IMR-90 (cell line): ENCODE measurements around the gene FLVCR2. TPM values are rescaled to one million over a fixed set of nuclear protein-coding genes. Genes with fewer than 3 reads are reported as not detected.

Experiments
- ATAC-seq: fragments of 200-7000 bp; cut with Tn5 transposase; 2 replicates; pipeline ENCODE4 v1.9.1; 2020; ENCODE audit warnings: low read depth, mild to moderate bottlenecking, moderate library complexity
- BruUV-seq: library from RNA; stranded (reverse); fragments of 400-500 nt; replicated peaks from 2 replicates; lab custom pipeline; 2021; lab: Mats Ljungman, UMichigan
- CTCF ChIA-PET: fragments of 300-600 bp; formaldehyde crosslinking; extraction: SDS; loops from one replicate; lab custom pipeline; 2021; ENCODE audit warnings: antibody characterized with exemption; lab: Yijun Ruan, JAX
- POLR2A ChIA-PET: fragments of 300-600 bp; sonication (Branson Sonifier 250); formaldehyde crosslinking; loops from one replicate; lab custom pipeline; 2022; ENCODE audit warnings: antibody characterized with exemption; ENCODE audit not compliant: unreplicated experiment; lab: Charles Lee
- DNase-seq: peaks from one replicate; pipeline ENCODE4 v3.0.0; 2013
- H2AFZ ChIP-seq: replicated peaks from 2 replicates; pipeline ENCODE3; 2013; ENCODE audit warnings: low read length, mild to moderate bottlenecking; ENCODE audit not compliant: poor library complexity
- H2AK5ac ChIP-seq: 2 replicates; pipeline ENCODE4 v1.6.1; 2013; ENCODE audit warnings: low read depth, low read length, inconsistent platforms
- H2AK9ac ChIP-seq: replicated peaks from 2 replicates; pipeline ENCODE3; 2013; ENCODE audit warnings: mild to moderate bottlenecking, low read depth, low read length, moderate library complexity; ENCODE audit not compliant: poor library complexity
- H2BK120ac ChIP-seq: 2 replicates; pipeline ENCODE4 v1.6.1; 2013; ENCODE audit warnings: low read depth, low read length, inconsistent platforms
- H2BK15ac ChIP-seq: 3 replicates; pipeline ENCODE4 v1.6.1; 2013; ENCODE audit warnings: low read depth, low read length, inconsistent platforms
- H2BK20ac ChIP-seq: 2 replicates; pipeline ENCODE4 v1.6.1; 2013; ENCODE audit warnings: low read depth, mild to moderate bottlenecking, inconsistent platforms, low read length, moderate library complexity
- H2BK5ac ChIP-seq: 2 replicates; pipeline ENCODE4 v1.6.1; 2013; ENCODE audit warnings: mild to moderate bottlenecking, low read depth, low read length, inconsistent platforms; ENCODE audit not compliant: poor library complexity, severe bottlenecking
- H3K14ac ChIP-seq: replicated peaks from 2 replicates; pipeline ENCODE4 v1.6.1; 2013; ENCODE audit warnings: low read depth, low read length, inconsistent platforms
- H3K18ac ChIP-seq: 2 replicates; pipeline ENCODE4 v1.6.1; 2013; ENCODE audit warnings: low read depth, low read length, control low read depth
- H3K23ac ChIP-seq: 2 replicates; pipeline ENCODE4 v1.6.1; 2013; ENCODE audit warnings: low read depth, low read length, inconsistent platforms
- H3K27ac ChIP-seq: 2 replicates; pipeline ENCODE4 v1.5.1; 2013; ENCODE audit warnings: mild to moderate bottlenecking, control low read depth, low read length; ENCODE audit not compliant: insufficient read depth
- H3K27me3 ChIP-seq: 2 replicates; pipeline ENCODE4 v1.6.1; 2013; ENCODE audit warnings: low read length; ENCODE audit not compliant: control insufficient read depth, insufficient read depth
- H3K36me3 ChIP-seq: 2 replicates; pipeline ENCODE4 v1.6.1; 2013; ENCODE audit warnings: low read length, mixed read lengths; ENCODE audit not compliant: control insufficient read depth, insufficient read depth
- H3K4ac ChIP-seq: 2 replicates; pipeline ENCODE4 v1.6.1; 2013; ENCODE audit warnings: low read depth, low read length, inconsistent platforms
- H3K4me1 ChIP-seq: 2 replicates; pipeline ENCODE4 v1.6.1; 2013; ENCODE audit warnings: low read length, mixed read lengths; ENCODE audit not compliant: control insufficient read depth, insufficient read depth
- H3K4me2 ChIP-seq: 2 replicates; pipeline ENCODE4 v1.6.1; 2013; ENCODE audit warnings: low read depth, mild to moderate bottlenecking, control low read depth, low read length, moderate library complexity
- H3K4me3 ChIP-seq: 2 replicates; pipeline ENCODE4 v1.5.1; 2013; ENCODE audit warnings: low read depth, mild to moderate bottlenecking, control low read depth, low read length, moderate library complexity; ENCODE audit not compliant: insufficient read depth
- H3K56ac ChIP-seq: 2 replicates; pipeline ENCODE4 v1.6.1; 2013; ENCODE audit warnings: low read length, inconsistent platforms; ENCODE audit not compliant: insufficient read depth; ENCODE audit errors: extremely low read depth
- H3K79me1 ChIP-seq, 2 experiments: 2 replicates each; pipeline ENCODE4 v1.6.1; 2013; ENCODE audit warnings: low read length in 2 of 2, inconsistent platforms in 1 of 2, low read depth in 1 of 2
- H3K9ac ChIP-seq: 2 replicates; pipeline ENCODE4 v1.6.1; 2013; ENCODE audit warnings: low read depth, low read length, control low read depth
- H3K9me1 ChIP-seq: 2 replicates; pipeline ENCODE4 v1.6.1; 2013; ENCODE audit warnings: low read length, inconsistent platforms; ENCODE audit not compliant: insufficient read depth
- H3K9me3 ChIP-seq: 2 replicates; pipeline ENCODE4 v1.6.1; 2013; ENCODE audit warnings: low read length; ENCODE audit not compliant: control insufficient read depth, insufficient read depth
- H4K20me1 ChIP-seq: 2 replicates; pipeline ENCODE4 v1.6.1; 2013; ENCODE audit warnings: low read length, inconsistent platforms; ENCODE audit not compliant: insufficient read depth
- H4K5ac ChIP-seq: 2 replicates; pipeline ENCODE4 v1.6.1; 2013; ENCODE audit warnings: mild to moderate bottlenecking, low read depth, low read length, control low read depth
- H4K8ac ChIP-seq, 2 experiments: 2 replicates each; pipeline ENCODE4 v1.6.1; 2013; ENCODE audit warnings: low read depth in 2 of 2, low read length in 2 of 2, control low read depth in 1 of 2, inconsistent platforms in 1 of 2
- H4K91ac ChIP-seq: 2 replicates; pipeline ENCODE4 v1.6.1; 2013; ENCODE audit warnings: low read depth, low read length, inconsistent platforms; ENCODE audit not compliant: insufficient read depth
- CEBPB ChIP-seq: IDR thresholded peaks from 2 replicates; pipeline ENCODE4 v1.6.1; 2012; ENCODE audit warnings: low read depth, low read length, improper control_type of control experiment
- CHD1 ChIP-seq: IDR thresholded peaks from 2 replicates; pipeline ENCODE4 v1.6.1; 2012; ENCODE audit warnings: low read depth, low read length, improper control_type of control experiment
- FOS ChIP-seq: fragments of 150-350 bp; IDR thresholded peaks from 2 replicates; pipeline ENCODE4 v1.6.1; 2016; ENCODE audit warnings: low read depth, low read length
- MAZ ChIP-seq: IDR thresholded peaks from 2 replicates; pipeline ENCODE4 v1.6.1; 2012; ENCODE audit warnings: low read depth, mild to moderate bottlenecking, low read length, improper control_type of control experiment, moderate library complexity, borderline replicate concordance
- MXI1 ChIP-seq: IDR thresholded peaks from 2 replicates; pipeline ENCODE4 v1.6.1; 2012; ENCODE audit warnings: low read depth, mild to moderate bottlenecking, low read length, moderate library complexity, borderline replicate concordance
- NFE2L2 ChIP-seq: fragments of 150-350 bp; IDR thresholded peaks from 2 replicates; pipeline ENCODE4 v1.6.1; 2016; ENCODE audit warnings: low read depth, mild to moderate bottlenecking, low read length
- RAD21 ChIP-seq: IDR thresholded peaks from 2 replicates; pipeline ENCODE4 v1.6.1; 2012; ENCODE audit warnings: low read length, improper control_type of control experiment
- RCOR1 ChIP-seq: IDR thresholded peaks from 2 replicates; pipeline ENCODE4 v1.6.1; 2012; ENCODE audit warnings: mild to moderate bottlenecking, low read length, improper control_type of control experiment; ENCODE audit not compliant: insufficient replicate concordance
- RFX5 ChIP-seq: IDR thresholded peaks from 2 replicates; pipeline ENCODE4 v1.8.0; 2012; ENCODE audit warnings: low read depth, mild to moderate bottlenecking, low read length, moderate library complexity
- SMC3 ChIP-seq: fragments of 150-350 bp; IDR thresholded peaks from 2 replicates; pipeline ENCODE4 v1.6.1; 2016; ENCODE audit warnings: low read depth, mild to moderate bottlenecking, antibody characterized with exemption, low read length, moderate library complexity
- WGBS, 2 experiments: methylation state at CpG; one replicate each; pipeline versions ENCODE4 v1.1.5 to v1.1.7; 2013; ENCODE audit warnings: missing lambda C conversion rate in 2 of 2; ENCODE audit not compliant: insufficient read length in 1 of 2; ENCODE audit errors: extremely low coverage in 2 of 2; 5-methylcytosine and 5-hydroxymethylcytosine counted together
- dilution Hi-C: fragments of 300-500 bp; cut with HindIII; formaldehyde crosslinking; loops from one replicate; pipeline ENCODE4 v1.14.3; 2018; ENCODE audit warnings: low sequenced_read_pairs; ENCODE audit not compliant: unreplicated experiment
- in situ Hi-C: fragments of 300-500 bp; cut with MboI; formaldehyde crosslinking; loops from 3 replicates; pipeline ENCODE4 v1.14.3; 2019; ENCODE audit warnings: low sequenced_read_pairs, inconsistent platforms, mixed read lengths
- intact Hi-C: fragments of 100-400 bp; cut with micrococcal nuclease; formaldehyde crosslinking; loops from 2 replicates; pipeline ENCODE4 v1.10.0; 2022
- polyA plus RNA-seq, 3 experiments: library from polyadenylated mRNA; depleted of rRNA; stranded (reverse); fragments of >200 nt; gene quantifications; 2 replicates each; pipeline ENCODE4 v1.2.3, GENCODE V29; 2012; ENCODE audit warnings: low replicate concordance in 1 of 3
- total RNA-seq: library from RNA; depleted of rRNA; stranded (reverse); fragments of >200 nt; gene quantifications from 2 replicates; pipeline ENCODE4 v1.2.3, GENCODE V29; 2012
- TF ChIP-seq, protein P1 (sequence below): fragments of 150-350 bp; IDR thresholded peaks from 2 replicates; pipeline ENCODE4 v1.6.1; 2017; ENCODE audit warnings: mild to moderate bottlenecking, antibody characterized with exemption, low read length, low read depth

The FLVCR2 gene
- total and polyA plus RNA-seq, 2 of the 4 experiments (the other 2 are of a cell fraction): 0.94 to 1.4 TPM

DNA sequence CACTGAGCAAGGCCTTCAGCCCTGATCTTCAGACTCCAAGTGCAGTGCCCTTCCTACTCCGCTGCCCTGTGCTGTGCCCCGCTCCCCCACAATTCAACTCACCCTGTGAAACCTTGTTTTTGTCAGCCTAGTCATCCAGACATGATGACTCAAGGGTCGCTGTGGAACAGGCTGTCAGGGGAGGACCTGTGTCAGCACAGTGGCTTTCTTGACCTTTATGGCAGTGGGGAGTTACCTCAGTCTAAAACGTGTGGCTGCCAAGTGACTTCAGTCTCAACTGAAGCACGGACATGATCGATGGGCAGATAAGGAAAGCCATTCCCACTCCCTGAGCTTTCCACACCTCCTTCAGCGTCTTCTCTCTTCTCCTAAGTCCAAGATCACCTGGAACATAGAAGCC, 16.3 kb upstream of the FLVCR2 start:
- Histone ChIP-seq H3K4me1 (no peaks in the 10 kb centered on the region; the same call in 1 of the 2 replicates), H2AFZ (no peak overlapping the region), H3K56ac (no peak overlapping the region), H2BK15ac (no peak overlapping the region), H3K79me1 (no peaks in the 10 kb centered on the region), H3K9ac (no peak overlapping the region), H3K9me3 (peaks cover 6% of the 10 kb centered on the region), H3K36me3 (no peaks in the 10 kb centered on the region), H3K4me3 (no peak overlapping the region), H4K91ac (no peak overlapping the region), H3K27ac (no peak overlapping the region), H4K8ac (no peak overlapping the region), H4K20me1 (no peaks in the 10 kb centered on the region), H3K14ac (no peak overlapping the region), H3K4me2 (no peak overlapping the region), H3K18ac (no peak overlapping the region), H3K9me1 (no peaks in the 10 kb centered on the region), H2BK5ac (no peak overlapping the region), H2AK9ac (no peak overlapping the region), H2BK20ac (no peak overlapping the region), H2BK120ac (no peak overlapping the region), H3K23ac (no peak overlapping the region), H3K27me3 (peaks cover 30% of the 10 kb centered on the region), H2AK5ac (no peak overlapping the region), H3K4ac (no peak overlapping the region), H4K5ac (no peak overlapping the region)
- DNase-seq: no peak
- POLR2A ChIA-PET: no interaction called here
- no CpG with 5 or more reads among the region's 7 CpGs for WGBS, 2 experiments
- dilution Hi-C loops (no loop called here), intact Hi-C loops (loop anchor here (5.0 kb wide), 1 partner anchor 420 kb away; no protein-coding TSS in a partner anchor), in situ Hi-C loops (no loop called here)
- CTCF ChIA-PET: interaction anchor here (1.0 to 1.9 kb wide), 2 partner anchors 15 to 23 kb away, joined by 3 to 5 read pairs; no protein-coding TSS in a partner anchor
- TF ChIP-seq MAZ (no peak), MXI1 (no peak), NFE2L2 (no peak), CEBPB (no peak), RCOR1 (no peak), SMC3 (no peak), RFX5 (no peak), RAD21 (no peak), CHD1 (no peak), FOS (no peak)
- TF ChIP-seq, protein P1, sequence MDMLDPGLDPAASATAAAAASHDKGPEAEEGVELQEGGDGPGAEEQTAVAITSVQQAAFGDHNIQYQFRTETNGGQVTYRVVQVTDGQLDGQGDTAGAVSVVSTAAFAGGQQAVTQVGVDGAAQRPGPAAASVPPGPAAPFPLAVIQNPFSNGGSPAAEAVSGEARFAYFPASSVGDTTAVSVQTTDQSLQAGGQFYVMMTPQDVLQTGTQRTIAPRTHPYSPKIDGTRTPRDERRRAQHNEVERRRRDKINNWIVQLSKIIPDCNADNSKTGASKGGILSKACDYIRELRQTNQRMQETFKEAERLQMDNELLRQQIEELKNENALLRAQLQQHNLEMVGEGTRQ: no peak
- no peak for ATAC-seq
- no TSS peak for BruUV-seq
